GM18951 (cell line): ENCODE data around the gene DISC1.

Experiments used
- POLR2A ChIP-seq: IDR thresholded peaks from 4 replicates; pipeline ENCODE4 v1.6.1; 2011; ENCODE audit warnings: mild to moderate bottlenecking; ENCODE audit not compliant: insufficient read length, insufficient read depth; ENCODE audit errors: extremely low read depth
- in situ Hi-C: fragments of 300-500 bp; cut with MboI; formaldehyde crosslinking; loops from one replicate; pipeline ENCODE4 v1.12.0; 2022; ENCODE audit warnings: low sequenced_read_pairs, mixed read lengths, inconsistent platforms; ENCODE audit not compliant: unreplicated experiment

Gene DISC1

GRCh38 chr1:231861541-231862481, 235.2 kb downstream of the DISC1 start:
- in situ Hi-C loops, result no loop called here
- TF ChIP-seq POLR2A, result no peak

GRCh38 chr1:231862611-231863010, 236.0 kb downstream of the DISC1 start:
- in situ Hi-C loops, result no loop called here
- no peak for TF ChIP-seq POLR2A

GRCh38 chr1:231865331-231865730, 238.7 kb downstream of the DISC1 start:
- in situ Hi-C loops, result no loop called here
- TF ChIP-seq POLR2A, result no peak

GRCh38 chr1:231866392-231867331, 240.1 kb downstream of the DISC1 start:
- in situ Hi-C loops, result no loop called here

GRCh38 chr1:231867607-231868006, 241.0 kb downstream of the DISC1 start:
- in situ Hi-C loops, result no loop called here
- no peak for TF ChIP-seq POLR2A

More at GRCh38 chr1:231866392-231867331, 240.1 kb downstream of the DISC1 start:
- no peak for TF ChIP-seq POLR2A

- in situ Hi-C loops, result no loop called here
- no peak for TF ChIP-seq POLR2A
Measured at GRCh38 chr1:231869364-231869763, 242.8 kb downstream of the DISC1 start.

GRCh38 chr1:231871471-231871870, 244.9 kb downstream of the DISC1 start:
- in situ Hi-C loops, result no loop called here
- no peak for TF ChIP-seq POLR2A

GRCh38 chr1:231871878-231872277, 245.3 kb downstream of the DISC1 start:
- no peak for TF ChIP-seq POLR2A
- in situ Hi-C loops, result no loop called here

- in situ Hi-C loops, result no loop called here
Measured at GRCh38 chr1:231872461-231872910, 245.9 kb downstream of the DISC1 start.

GRCh38 chr1:231878737-231879136, 252.1 kb downstream of the DISC1 start:
- no peak for TF ChIP-seq POLR2A
- in situ Hi-C loops, result no loop called here

More at GRCh38 chr1:231872461-231872910, 245.9 kb downstream of the DISC1 start:
- no peak for TF ChIP-seq POLR2A

- TF ChIP-seq POLR2A, result no peak
- in situ Hi-C loops, result no loop called here
Measured at GRCh38 chr1:231879296-231879695, 252.7 kb downstream of the DISC1 start.

- TF ChIP-seq POLR2A, result no peak
- in situ Hi-C loops, result no loop called here
Measured at GRCh38 chr1:231882333-231882732, 255.7 kb downstream of the DISC1 start.

- TF ChIP-seq POLR2A, result no peak
Measured at GRCh38 chr1:231882790-231883189, 256.2 kb downstream of the DISC1 start.

More at GRCh38 chr1:231882790-231883189, 256.2 kb downstream of the DISC1 start:
- in situ Hi-C loops, result no loop called here
